Kidney capillary endothelial cell (primary cell): Measurements from ENCODE around the gene SLC4A11.

Experiments
- DNase-seq: peaks from one replicate; pipeline ENCODE4 v3.0.0-alpha.2; 2018; ENCODE audit warnings: low spot score

SLC4A11 gene

GRCh38 chr20:3246682-3247081 is 7.7 kb upstream of the SLC4A11 start:
- DNase-seq: no peak

- DNase-seq: no peak
These were observed 6.7 kb upstream of the SLC4A11 start for GRCh38 chr20:3245711-3246110.

DNA sequence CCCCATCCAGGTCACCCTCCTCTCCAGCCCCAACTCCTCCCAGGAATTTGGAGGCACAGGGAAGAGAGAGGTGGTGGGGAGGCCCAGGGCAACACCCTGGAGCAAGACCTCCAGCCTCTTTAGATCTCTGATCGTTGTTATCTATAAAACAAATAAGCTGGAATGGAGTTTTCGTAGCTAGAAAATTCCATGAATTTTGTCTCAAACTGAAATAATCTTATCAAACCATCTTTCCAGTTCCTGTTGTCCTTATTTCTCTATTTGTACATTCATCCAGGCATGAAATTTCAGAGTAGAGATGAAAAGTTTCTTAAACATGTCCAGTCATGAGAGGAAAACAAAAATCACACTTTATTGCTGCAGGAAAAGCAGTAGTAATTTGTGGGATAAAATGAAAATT is 6.2 kb upstream of the SLC4A11 start:
- no peak for DNase-seq

GRCh38 chr20:3244613-3245012 is 5.6 kb upstream of the SLC4A11 start:
- DNase-seq: no peak

- no peak for DNase-seq
These were observed 4.8 kb upstream of the SLC4A11 start for GRCh38 chr20:3243718-3244358.

DNA sequence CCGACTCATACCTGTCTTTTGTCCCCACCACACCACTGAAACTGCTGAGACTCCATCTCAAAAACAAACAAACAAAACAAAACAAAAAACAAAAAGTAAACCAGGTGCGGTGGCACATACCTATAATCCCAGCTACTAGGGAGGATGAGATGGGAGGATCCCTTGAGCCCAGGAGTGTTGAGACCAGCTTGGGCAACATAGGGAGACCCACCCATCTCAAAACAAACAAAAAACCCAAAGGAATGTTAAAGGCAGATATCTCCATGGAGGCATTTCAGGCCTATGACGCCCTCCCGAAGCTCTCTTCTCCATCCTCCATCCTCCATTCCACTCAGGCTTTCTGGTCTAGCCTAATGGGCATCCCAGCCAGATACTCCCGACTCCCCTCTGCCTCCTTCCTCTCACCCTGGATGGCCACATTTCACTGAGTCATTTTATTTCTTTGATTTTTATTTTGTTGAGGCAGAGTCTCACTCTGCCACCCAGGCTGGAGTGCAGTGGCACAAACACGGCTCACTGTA is 3.2 kb upstream of the SLC4A11 start:
- no peak for DNase-seq

DNA sequence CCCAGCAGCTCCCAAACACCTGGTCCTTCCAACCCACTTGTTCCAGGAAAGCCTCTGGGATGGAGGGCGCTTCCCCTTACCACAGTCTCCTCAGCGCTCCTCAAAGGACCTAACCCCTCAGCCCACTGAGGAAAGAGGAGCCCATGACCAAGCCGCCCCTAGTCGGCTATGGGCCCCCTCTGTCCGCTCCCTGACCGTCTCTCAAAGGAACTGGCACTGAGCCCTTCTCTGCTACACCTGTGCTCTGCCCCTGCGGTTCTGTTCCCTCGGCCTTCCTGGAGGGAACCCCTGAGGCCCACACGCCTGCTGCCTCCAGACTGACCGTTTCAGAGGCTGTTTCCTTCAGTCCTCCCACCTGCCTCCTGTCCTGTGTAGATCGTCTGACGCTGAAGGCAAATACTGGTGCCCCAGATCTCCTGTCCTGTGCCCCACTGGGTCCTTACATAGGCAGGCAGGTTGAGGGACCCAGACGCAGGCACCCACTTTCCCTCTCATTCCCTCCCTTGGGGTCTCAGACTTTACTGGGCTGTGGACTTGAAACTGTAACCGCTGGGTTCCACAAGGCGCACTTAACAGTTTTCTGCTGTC is 1.9 kb upstream of the SLC4A11 start:
- DNase-seq: no peak

GRCh38 chr20:3239867-3240775 is 1.1 kb upstream of the SLC4A11 start:
- no peak for DNase-seq

DNA sequence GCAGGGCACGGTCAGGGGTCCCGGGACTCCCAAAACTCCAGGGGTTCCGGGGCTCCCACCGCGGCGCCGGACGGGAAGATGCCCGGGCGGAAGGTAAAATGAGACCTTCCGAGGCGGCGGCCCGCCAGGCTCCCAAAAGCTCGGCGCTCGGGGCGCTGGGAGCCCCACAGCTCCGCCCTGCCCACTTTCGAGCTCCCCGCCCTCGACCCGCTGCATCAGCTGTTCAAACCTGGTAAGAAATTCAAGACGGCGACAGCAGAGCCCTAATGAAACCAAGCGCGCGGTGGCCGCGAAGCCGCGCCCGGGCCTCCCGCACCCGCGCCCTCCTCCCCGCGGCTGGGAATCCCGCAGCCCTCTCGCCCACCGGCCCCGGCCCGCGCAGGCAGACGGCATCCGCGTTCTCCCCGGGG is 369 bp downstream of the SLC4A11 start:
- DNase-seq: no peak

DNA sequence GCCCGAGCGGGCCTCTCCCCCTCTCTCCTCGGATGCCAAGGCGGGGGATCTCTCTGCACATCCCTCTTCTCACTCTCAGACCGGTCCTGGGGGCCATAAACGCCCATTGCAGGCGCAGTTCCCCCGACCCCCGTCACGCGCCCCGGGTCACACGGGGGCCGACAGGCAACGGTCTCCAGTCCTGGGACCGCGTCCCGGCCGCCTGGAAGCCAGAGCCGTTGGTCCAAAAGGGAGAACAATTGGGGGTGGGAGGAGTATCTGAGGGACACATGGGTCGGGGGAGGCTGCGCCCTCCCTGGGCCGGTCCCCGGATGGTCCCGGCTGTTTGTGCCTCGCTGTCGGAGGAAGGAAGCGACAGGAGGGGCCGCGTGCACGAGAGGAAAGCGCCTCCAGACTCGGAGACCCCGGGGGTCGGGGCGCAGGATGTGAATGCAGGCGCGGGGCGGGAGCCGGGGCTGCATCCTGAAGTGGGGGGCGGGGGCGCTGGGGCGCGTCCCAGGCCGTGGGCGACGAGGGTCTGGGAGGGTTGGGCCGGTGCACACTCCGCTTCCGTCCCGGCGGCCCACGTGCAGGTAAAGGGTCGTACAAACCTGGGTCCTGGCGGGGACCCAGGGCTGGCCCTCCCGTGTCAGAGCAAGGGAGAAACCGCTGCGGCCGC is 903 bp downstream of the SLC4A11 start:
- DNase-seq: no peak

- DNase-seq: no peak
These were observed 1.7 kb downstream of the SLC4A11 start for GRCh38 chr20:3237011-3237957.

DNA sequence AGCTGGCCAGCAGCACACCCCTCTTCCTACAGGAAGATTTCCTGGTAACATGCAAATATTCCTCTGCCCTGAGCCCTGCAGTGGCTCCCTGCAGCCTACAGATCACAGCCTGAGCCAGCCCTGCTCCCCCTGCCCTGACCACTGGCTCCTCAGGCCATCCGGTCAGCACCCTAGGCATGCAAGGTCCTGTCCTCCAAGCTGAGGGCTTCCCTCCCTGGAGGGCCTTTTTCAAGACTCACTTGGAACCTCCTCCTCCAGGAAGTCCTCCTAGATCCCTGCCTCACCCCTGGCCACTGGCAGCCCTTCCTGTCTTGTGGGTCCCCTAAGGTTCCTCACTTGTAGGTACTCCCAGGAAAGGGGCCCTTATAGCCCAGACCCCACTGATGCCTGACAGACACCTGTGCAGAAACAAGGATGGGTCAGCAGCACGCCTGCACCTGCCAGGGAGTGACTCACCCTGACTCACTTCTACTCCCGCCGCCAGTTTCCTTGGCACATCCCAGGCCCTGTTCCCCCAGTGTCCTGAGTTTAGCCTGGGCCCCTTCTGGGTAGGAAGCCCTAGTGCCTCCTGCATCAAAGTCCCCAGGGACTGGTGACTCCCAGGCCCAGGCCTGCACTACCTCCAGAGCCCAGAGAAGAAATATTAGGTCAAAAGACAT is 3.2 kb downstream of the SLC4A11 start:
- DNase-seq: no peak

- DNase-seq: no peak
These were observed 4.9 kb downstream of the SLC4A11 start for GRCh38 chr20:3233991-3234498.

DNA sequence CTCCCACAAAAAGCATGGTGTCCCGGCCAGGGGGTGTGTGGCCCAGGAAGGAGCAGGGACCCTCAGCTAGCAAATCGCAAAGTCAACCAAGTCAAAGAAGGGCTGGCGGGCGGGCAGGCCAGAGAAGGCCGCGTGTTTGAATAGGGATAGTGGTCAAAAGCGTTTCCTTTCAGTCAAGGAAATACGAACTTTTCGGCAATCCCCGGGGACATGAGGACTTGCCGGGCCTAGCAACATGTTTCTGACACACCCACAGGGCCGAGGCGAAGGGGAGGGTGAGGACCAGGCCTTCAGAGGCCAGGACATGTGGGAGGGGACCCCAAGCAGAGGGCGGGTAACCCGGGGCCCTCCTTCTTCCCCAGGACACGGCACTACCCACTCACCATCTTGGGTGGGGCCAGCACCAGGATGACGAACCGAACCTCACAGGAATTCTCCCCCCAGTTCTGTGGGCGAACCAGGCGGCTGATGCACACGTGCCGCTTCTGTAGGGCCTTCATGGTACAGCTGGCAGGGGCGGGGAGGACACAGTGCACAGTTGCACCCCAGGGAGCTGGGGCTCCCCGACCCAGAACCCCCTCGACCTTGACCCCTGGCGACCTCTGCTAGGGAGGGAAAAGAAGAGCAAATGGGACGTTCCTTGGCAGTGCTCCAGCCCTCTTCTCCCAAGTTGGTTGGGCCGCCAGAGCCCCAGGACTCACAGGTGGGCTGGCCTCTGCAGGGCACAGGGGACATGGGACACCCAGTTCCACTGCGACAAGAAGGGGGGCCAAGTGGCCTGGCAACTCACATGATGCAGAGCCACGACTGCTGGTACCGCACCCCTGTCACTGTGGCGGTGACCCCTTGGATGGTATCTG is 5.6 kb downstream of the SLC4A11 start:
- no peak for DNase-seq

DNA sequence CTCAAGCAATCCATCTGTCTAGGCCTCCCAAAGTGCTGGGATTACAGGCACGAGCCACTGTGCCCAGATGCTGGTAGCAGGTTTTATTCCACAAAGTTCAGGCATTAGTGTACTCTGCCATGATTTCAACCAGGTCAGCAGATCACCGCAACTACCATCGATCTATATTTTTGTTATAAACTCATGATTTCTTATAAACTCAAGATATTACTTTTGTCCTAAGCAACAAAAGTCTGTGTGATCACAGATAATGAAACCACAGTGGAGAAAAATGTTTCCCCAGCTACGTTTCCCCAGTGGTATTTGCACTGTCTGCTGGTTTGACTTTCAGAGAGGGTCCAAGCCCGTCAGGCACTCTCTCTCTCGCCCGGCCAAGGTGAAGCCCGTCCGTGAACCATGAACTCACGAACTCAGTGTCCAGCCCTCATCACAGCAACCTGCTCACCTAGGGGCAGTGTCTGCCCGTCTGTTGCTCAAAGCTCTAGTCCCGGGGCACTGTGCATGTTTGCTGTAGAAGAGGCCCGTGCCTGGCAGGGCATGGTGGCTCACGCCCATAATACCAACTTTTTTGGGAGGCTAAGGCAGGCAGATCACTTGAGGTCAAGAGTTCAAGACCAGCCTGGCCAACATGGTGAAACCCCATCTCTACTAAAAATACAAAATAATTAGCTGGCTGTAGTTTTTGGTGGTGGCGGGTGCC is 7.0 kb downstream of the SLC4A11 start:
- no peak for DNase-seq

- DNase-seq: no peak
These were observed 7.9 kb downstream of the SLC4A11 start for GRCh38 chr20:3231116-3231515.

- DNase-seq: no peak
These were observed 9.2 kb downstream of the SLC4A11 start for GRCh38 chr20:3229798-3230197.

GRCh38 chr20:3229158-3229557 is 9.8 kb downstream of the SLC4A11 start:
- DNase-seq: no peak

DNA sequence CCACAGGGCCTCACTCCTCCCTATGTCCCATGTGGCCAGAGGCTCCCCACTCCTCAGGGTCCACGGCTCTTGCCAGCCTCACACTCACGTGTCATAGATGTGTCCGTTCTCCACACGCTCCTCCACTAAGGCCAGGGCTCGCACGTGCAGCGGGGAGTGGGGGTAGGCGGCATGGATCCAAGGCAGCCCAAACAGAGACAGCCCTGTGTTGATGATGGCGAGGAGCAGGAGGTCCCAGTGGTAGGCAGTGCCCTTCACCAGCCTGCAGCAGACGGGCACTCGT is 10.3 kb downstream of the SLC4A11 start:
- no peak for DNase-seq
